NCI-H1436 treated with DMSO at 0.1 percent for 48 hours (cell line): ENCODE data around the gene LRPAP1.
"Not testable (repeated sequence)": the region's sequence is repeated elsewhere in the genome, so short reads cannot be mapped to it uniquely, and the experiment has no call there.

ENCODE experiments used
- DNase-seq: peaks from one replicate; lab custom pipeline; 2025; lab: John Stamatoyannopoulos, UW

The LRPAP1 gene

GRCh38 chr4:3531879-3532750, at the start of gene LRPAP1:
LRPAP1 (minus strand) TSS chr4:3532422; CDS start chr4:3532412, 10 bp downstream.
- DNase-seq = no peak

GRCh38 chr4:3581334-3582090, 49.3 kb upstream of the LRPAP1 start:
- DNase-seq = not testable (repeated sequence)

GRCh38 chr4:3580859-3581258, 48.6 kb upstream of the LRPAP1 start:
- DNase-seq = not testable (repeated sequence)

- not testable (repeated sequence) for DNase-seq
Observed at GRCh38 chr4:3578527-3579144, 46.4 kb upstream of the LRPAP1 start.

- DNase-seq = not testable (repeated sequence)
Observed at GRCh38 chr4:3578052-3578451, 45.8 kb upstream of the LRPAP1 start.

GRCh38 chr4:3577208-3577892, 45.1 kb upstream of the LRPAP1 start:
- not testable (repeated sequence) for DNase-seq

GRCh38 chr4:3576533-3577207, 44.4 kb upstream of the LRPAP1 start:
- DNase-seq = not testable (repeated sequence)

- DNase-seq = not testable (repeated sequence)
Observed at GRCh38 chr4:3575426-3576369, 43.5 kb upstream of the LRPAP1 start.

GRCh38 chr4:3574865-3575264, 42.6 kb upstream of the LRPAP1 start:
- not testable (repeated sequence) for DNase-seq

GRCh38 chr4:3574346-3574745, 42.1 kb upstream of the LRPAP1 start:
- not testable (repeated sequence) for DNase-seq

- no peak for DNase-seq
Observed at GRCh38 chr4:3573131-3573530, 40.9 kb upstream of the LRPAP1 start.

- no peak for DNase-seq
Observed at GRCh38 chr4:3572363-3572762, 40.1 kb upstream of the LRPAP1 start.

GRCh38 chr4:3571921-3572320, 39.7 kb upstream of the LRPAP1 start:
- no peak for DNase-seq

- DNase-seq = not testable (repeated sequence)
Observed at GRCh38 chr4:3570923-3571322, 38.7 kb upstream of the LRPAP1 start.

- DNase-seq = not testable (repeated sequence)
Observed at GRCh38 chr4:3569611-3570010, 37.4 kb upstream of the LRPAP1 start.

GRCh38 chr4:3566701-3567100, 34.5 kb upstream of the LRPAP1 start:
- not testable (repeated sequence) for DNase-seq

GRCh38 chr4:3566301-3566700, 34.1 kb upstream of the LRPAP1 start:
- DNase-seq = not testable (repeated sequence)

- not testable (repeated sequence) for DNase-seq
Observed at GRCh38 chr4:3564948-3565347, 32.7 kb upstream of the LRPAP1 start.

- no peak for DNase-seq
Observed at GRCh38 chr4:3563403-3563802, 31.2 kb upstream of the LRPAP1 start.

GRCh38 chr4:3562127-3562526, 29.9 kb upstream of the LRPAP1 start:
- DNase-seq = not testable (repeated sequence)
